Glomerular visceral epithelial cell (primary cell): Measurements from ENCODE around the gene PDE4D.

Experiments used
- DNase-seq: peaks from one replicate; pipeline ENCODE4 v3.0.0-alpha.2; 2016; ENCODE audit errors: extremely low spot score

PDE4D gene

DNA sequence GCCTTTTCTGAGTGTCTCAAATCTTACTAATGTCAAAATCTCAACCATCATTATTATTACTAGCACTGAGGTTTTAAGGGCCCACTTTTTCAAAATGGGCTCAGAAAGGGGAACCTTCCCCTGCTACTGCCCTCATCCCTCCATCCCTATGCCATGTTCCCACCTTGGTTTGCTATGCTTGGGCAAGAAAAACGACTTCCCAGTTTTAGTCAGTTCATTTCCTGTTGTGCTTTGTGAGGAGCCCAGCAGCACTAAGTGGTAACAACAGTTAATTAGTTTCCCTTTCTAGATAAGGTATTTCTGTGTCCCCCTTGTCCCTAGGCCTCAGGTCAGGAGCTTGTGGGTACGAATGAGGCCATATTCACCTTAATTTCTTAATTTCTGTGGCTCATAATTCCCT lies 715.5 kb downstream of the PDE4D start:
- DNase-seq, result no peak

DNA sequence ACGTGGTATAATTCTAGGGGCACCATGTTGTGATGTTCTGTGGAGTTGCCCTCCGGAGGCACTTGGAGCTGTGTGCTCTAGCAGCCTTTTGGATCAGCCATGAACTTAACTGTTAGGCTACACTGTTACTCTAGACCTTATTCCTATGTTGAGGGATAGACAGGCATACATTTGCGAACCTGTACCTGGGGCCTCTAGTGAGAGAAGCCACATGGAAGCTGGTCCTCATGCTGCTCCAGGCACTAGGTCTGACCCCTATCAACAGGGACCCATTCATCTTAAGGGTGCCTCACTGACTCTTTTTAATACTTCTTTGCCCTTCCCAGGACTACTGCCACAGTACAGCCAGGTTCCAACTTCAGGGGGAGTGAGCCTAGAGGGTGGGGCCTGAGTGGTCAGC lies 715.9 kb downstream of the PDE4D start:
- DNase-seq, result no peak

DNA sequence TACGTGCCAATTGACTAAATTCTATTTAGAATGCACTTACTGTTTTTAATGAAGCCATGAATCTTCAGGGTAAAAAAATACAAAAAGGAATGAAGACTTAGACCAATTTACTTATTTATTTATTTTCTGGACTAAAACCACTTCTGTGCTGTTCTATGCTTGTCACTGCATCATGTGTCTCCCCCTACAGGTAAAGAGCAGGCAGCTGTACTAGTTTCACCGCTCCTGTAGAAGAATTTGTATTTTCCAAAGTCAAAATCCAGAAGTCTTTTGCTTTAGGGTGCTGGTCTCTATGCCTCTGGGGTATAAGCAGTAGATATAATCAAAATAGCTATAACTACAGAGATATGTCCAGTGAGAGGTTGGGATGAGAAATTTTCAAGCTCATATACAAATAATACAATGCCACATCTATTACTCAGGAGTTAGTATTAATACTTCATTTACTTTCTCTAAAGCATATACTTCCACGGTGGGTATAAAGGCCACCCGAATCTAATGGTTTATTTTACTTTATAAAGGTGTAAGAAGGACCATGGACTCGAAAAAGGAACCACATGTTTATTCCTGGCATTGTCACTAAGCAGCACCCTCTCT lies 719.2 kb downstream of the PDE4D start:
- peak; percentile 75 for DNase-seq

DNA sequence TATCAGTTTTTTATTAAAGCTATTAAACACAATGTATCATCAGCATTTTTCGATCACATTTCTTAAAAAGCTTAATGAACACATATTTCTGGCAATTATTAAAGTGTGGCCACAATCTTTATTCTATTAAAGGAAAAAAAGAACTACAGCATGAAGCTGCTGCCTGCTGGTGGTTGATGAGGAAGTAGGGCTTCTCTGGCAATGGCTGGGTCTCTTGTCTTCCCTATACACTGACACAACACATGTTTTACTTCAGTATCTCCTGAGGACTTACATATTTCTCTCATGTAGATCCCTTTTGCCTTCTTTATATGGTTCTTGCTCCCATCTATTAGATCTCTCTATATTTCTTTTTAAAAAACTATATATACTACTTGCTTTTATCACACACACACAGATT lies 719.9 kb downstream of the PDE4D start:
- DNase-seq, result no peak

DNA sequence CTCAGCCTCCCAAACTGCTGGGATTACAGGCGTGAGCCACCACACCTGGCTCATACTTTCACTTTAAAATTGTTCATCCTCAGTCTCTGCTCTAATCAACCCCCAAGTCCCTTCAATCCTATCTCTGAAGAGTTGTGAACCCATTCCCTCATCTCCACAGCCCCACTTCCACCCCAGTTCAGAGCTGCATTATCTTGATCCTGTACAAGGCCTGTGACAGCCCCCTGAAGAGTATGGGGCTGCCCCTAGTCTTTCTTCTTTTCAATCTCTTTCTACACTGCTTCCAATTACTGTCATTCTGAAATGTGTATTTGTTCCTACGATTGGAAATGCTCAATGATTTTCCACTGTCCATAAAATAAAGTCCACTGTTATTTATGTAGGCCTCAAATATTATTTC lies 722.4 kb downstream of the PDE4D start:
- DNase-seq, result no peak

DNA sequence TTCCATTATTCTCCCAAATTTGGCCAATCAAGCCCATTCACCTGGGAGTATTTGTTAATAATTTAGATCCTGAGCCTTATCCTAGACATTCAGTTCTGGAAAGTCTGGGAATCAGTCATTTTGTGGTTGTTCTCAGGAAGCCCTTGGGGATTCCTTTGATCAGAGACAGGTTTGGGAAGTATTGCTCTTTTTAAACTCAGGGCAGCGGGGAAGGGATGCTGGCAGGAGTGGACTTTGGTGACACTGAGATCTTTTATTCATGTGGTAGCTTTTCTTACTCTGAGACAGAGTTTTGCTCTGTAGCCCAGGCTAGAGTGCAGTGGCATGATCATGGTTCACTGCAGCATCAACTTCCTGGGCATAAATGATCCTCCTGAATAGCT lies 723.8 kb downstream of the PDE4D start:
- no peak for DNase-seq

DNA sequence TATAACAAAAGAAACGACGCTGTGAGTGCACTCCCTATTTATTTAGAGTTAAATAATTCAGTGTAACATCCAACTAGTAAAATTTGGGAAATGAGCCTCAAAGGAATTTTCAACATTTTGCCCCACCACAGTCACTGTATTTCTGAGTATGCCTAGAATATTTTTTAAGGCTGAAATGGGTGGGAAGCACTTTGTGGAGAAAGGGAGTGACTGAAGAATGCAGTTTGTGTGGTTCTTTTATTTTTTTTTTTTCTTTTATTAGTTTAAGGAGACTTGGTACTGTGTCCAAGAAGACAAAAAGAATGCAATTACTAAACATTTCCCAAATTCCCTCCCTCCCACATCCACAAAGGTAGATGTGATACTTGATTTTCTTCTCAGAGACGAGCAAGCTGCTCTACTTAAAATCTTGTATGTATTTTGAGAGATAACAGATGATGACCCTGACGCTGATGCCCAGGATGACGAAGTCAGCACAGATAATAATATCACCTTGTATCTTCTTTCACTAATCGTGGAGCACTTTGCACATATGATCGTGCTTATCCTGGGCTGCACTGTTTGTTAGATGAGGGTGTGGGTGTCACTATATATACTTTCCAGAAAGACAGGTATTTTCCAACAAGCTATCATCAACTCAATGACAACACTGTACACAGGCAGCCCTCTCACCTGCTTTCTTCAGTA lies 724.3 kb downstream of the PDE4D start:
- DNase-seq, result no peak

DNA sequence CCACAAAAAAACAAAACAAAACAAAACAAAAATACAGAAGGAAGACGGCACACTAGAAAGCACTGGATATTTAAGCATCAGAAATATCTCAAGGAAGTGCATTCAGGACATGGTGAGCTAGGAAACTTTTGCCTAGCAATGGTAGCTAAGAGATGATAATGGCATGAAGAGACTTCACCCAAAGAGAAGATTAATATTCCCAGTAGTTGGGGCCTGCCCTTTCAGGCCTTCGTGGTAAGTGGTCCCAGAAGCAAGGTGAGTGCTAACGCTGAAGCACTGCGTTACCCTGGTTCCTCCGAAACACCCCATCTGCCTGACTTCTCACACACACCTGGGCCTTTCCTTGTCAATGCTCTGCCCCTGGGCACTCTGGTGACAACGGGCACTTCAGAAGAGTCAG lies 725.5 kb downstream of the PDE4D start:
- no peak for DNase-seq

DNA sequence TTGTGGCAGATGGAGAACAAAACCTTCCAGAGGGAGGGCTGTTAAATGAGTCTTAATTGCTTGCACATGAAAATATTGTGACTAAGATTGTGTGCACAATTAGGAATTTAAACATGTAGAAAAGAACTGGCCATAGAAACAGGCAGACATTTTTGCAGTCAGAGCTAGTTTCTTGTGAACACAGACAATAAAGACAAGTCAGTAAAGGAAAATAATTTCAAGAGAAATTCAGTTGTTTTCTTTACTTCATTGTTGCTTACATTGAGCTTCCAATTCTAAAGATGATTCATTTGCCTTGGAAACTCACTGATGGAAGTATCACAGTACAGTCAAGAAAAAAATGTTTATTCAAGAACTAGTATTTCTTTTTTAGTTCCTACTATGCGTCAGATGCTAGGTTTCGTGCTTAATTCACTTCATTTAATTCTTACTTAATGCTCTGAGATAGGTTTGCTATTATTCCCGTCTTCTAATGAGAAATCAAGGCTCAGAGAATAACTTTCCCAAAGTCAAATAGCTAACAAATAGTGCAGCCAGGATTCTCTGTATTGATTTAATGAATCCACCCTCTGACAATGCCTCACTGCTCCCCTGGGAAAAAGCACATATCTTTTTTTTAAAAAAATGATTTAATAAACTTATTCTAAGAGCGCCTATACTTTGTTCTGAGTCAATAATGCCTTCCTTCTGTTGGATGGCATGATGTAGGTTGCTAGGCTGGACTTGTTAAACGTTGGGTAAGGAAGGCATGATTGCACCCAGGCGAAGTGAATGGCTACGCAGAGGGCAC lies 729.3 kb downstream of the PDE4D start:
- no peak for DNase-seq

DNA sequence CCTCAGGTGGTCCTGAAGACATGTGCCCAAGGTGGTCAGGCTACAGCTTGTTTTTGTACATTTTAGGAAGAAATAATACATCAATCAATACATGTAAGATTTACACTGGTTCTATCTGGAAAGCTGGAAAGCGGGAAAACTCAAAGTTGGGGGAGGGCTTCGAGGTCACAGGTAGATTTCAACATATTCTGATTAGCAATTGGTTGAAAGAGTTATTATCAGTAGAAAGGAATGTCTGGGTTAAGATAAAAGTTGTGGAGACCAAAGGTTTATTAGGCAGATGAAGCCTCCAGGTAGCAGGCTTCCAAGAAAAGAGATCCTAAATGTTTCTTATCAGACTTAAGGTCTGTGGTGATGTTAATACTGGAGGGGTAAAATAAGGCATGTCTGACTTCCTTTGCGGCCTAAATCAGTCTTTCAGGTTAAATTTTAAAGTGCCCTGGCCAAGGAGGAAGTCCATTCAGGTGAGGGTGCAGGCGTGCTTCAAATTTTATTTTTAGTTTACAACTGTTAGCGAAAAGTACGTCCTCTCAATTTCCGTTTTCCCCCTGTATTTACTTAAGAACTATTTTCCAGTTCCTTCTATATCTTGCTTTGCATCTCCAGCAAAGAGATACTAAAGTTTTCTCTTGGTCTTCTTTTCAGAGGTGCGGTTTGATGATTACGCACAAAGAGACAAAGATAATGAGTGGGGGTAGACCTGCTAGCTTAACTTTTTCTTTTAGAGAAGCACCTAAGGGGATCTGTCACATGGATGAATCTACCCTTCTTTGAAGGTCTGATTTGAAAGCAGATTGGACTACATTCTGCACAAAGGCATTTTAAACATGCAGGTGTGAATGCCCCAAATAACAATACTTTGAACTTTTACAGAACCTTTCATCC lies 732.1 kb downstream of the PDE4D start:
- no peak for DNase-seq

DNA sequence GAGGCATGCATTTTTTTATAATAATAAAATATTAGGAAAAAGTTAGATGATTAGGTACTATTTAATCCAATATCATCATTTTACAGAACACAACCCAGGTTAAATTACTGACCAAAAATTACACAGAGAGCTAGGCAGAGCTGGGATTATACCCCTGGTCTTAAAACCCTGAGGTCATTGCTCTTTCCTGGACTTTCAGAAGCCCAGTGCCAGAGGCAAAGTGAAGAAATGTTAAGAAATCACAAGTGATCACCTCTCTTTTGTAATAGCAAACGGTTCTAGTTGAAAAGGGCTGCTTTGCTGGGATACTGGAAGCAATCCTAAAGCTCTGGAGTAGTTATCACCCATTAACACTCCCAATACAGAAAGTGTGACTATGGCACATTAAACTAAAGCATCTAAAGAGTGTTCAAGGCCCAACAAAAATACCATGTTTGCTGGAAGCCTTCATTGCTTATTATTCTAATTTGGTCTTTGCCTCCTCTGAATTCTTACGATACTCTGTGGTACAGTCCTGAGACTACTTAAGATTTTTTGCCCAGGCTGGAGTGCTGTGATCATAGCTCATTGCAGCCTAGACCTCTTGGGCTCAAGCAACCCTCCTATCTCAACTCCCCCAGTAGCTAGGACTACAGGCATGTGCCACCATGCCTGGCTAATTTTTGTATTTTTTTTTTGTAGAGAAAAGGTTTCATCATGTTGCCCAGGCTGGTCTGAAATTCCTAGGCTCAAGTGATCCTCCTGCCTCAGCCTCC lies 734.7 kb downstream of the PDE4D start:
- DNase-seq, result no peak

DNA sequence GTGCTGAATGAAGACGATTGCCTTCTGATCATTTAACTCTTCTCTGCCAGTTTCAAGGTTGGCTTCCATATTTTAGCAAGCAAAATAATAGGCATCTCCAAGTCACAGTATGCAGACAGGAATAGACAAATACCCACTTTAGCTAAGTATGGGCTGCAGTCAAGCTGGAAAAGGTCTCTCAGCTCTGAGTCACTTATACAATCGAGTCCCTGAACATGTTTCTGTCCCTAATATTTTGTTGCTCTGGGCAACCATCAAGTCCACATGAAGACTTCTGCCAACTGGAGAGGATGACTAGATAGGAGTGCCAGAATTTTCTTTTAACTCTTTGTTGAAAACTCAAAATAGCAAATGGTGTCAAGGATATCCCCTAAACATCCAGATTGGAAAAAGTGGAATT lies 735.4 kb downstream of the PDE4D start:
- peak; percentile 12 for DNase-seq

DNA sequence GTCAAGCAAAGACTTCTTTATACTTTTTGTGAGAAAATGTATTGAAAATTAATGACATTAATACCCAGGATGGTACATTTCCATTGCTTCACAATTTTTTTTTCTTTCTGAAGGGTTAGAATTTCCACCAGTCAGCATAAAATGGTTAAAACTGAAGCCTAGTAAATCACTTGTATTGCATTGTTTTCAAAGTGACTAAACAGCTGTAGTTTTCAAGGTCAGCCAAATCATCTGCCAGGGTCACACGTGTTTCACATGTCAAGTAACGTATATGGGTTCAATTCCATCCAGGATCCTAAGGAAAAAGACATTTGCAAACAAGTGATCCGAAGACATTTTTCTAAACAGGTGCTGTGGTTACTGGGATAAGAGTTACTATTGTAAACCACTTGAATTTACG lies 736.5 kb downstream of the PDE4D start:
- no peak for DNase-seq

DNA sequence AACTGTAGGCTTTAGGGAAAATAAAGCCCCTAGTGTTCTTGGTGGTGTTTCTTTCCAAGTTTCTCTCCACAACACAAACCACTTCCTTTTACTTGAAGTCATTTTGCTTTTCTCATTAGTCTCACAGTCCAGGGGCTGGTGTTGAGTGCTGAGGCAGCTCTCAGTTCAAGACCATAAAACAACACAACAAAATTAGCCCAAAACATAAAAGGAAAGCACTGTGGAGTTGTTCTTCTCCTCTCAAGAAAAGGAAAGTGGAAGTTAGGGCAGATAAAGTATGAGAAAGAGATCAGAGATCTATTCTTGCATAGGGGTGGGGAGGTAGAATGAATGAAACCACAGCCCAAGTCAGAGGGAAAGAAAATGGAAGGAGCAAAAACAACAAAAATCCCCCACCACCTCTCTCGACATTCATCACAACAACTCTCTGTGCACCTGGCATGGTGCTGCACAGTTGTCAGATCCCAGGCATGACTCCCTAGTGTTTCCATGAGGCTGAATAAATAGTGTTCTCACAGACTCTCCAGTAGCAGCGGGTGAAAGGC lies 740.8 kb downstream of the PDE4D start:
- no peak for DNase-seq

DNA sequence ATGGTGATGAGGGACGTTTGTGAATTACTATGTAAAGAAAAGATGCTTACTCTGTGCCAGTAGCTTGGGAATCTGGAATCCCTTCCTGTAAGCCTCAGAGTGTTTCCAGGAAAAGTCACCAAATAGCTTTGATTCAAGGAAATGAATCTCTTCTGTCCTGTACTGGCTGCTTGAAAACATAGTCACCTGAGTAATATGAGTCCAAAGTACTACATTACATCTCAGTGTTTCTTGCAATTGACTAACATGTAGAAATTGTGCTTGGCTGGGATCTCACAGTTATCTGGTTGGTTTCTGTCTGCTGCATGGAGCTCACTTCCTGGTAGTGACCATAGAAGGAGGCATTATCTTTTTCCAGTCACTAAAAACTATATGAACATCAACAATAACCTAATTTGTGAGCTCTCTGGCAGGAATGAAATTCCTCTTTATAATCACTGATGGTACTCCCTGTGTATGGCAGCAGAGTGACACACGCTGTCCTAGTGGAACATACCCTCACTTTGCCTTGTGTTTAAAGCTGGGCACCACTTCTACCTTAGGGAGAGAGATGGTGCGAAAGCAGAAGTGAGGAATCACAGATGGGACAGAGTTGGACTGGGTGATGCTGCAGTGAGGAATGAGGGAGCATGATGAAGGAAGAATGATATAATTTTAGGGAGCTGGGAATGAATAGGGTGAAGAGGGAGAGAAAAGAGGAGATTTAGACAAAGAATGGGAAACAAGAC lies 742.2 kb downstream of the PDE4D start:
- DNase-seq, result no peak

DNA sequence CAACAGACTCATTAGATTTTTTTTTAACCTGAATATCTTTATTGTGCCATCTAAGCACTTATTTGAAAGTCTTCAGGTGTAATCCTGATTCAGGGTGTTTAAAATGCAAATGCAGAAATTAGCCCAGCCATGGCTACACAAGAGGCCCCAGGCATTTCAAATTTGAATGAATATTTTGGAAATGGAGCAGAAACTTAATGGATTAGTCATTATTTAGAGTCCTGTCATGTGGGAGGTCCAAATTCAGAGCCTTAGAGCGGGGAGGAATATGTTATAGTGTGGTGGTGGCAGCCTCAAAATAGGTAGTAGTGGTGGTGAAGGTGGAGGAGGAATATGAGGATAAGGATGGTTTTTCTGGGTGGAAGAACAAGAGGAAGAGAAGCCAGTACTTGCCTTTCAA lies 743.7 kb downstream of the PDE4D start:
- DNase-seq, result no peak

DNA sequence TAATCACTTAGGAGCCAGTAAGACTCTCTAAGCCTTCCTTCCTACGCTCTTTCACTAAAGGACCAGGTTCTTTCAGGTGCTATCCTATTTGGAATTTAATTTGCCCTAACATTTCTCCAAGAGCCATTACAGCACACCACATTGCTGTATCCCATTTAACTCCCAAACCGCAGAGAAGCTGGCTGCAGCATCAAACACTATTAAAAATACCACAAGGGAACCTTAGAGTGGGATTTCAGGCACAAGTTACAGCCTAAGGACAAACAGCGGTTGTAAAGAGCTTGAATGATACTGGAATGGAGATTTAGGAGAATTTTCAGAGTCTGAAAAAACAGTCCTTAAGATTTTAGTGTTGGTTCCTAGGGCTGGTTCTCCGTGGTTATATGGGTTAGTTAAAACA lies 744.3 kb downstream of the PDE4D start:
- DNase-seq, result no peak

DNA sequence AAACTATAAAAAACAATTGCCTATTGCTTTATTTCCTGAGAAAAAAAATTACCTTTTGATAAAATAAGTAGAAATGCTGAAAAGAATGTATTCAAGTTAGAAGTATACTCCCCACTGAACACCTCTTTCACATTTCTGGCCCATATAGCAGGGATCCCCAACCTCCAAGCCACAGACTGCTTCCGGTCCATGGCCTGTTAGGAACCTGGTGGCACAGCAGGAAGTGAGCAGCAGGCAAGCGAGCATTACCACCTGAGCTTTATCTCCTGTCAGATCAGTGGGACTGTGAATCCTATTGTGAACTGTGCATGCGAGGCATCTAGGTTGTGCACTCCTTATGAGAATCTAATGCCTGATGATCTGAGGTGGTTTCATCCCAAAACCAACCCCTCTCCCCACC lies 746.8 kb downstream of the PDE4D start:
- DNase-seq, result no peak

DNA sequence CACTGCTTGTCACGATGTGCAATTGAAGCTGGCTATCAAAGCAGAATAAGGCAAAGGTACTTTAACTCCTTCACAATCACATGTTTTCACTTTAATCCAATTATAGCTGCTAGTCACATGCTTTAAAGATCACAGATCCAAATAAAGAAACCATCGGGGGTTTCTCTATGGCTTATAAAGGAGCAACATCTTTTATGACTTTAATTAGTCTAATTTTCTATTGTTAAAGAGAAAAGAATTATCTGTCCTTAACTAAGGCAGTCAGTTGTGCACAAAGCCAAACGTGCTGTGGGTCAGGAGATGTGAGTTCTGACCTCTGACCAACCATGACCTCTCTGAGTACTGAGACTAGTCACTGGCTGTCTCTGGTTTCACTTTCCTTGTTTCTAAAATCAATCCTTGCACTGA lies 749.6 kb downstream of the PDE4D start:
- no peak for DNase-seq

DNA sequence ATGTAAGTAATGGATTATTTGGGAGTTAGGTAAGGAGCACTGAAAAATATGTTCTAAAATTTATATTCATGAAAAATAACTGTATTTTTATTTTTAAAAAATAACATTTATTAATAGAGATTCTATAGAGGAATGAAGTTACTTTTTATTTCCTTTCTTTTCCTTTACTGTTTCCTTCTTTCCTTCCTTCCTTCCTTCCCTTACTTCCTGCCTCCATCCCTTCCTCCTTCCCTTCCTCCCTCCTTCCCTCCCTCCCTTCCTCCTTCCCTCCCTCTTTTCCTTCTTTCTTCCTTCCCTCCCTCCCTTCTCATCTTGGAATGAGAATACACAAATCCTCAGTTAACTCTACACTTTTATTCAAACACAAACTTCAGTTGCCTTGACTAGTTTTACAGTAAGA lies 750.6 kb downstream of the PDE4D start:
- DNase-seq, result no peak

DNA sequence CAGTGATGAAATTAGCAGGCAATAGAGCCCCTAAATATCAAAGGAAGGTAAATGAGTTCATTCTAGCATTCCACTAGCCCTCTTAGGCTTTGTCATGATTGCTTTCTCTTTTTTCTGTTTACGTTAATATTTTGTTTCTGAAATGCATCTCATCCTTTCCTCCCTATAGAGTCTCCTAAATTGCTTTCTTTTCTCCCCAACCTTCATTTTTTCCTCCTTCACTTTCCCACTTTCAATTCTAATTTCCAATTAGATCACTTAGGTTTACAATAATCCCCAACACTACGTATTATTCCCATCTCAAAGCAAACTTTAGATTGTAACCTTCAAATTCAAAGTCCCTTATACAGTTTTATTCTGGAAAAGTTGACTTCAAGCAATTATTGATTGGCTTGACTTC lies 751.4 kb downstream of the PDE4D start:
- no peak for DNase-seq
